Left lobe of liver (tissue), 2 donors: ENCODE measurements around the gene TSHZ2. TPM values are rescaled to one million over a fixed set of nuclear protein-coding genes. Genes with fewer than 3 reads are reported as not detected.

ENCODE experiments used
- ATAC-seq: fragments of 200-7000 bp; cut with Tn5 transposase; one replicate; pipeline ENCODE4 v1.9.1; 2020; ENCODE audit warnings: mild to moderate bottlenecking, moderate library complexity
- DNase-seq: peaks from one replicate; pipeline ENCODE4 v3.0.0-alpha.2; 2020; ENCODE audit warnings: low spot score
- total RNA-seq: library from RNA; stranded (reverse); gene quantifications from one replicate; pipeline ENCODE4 v1.2.1, GENCODE V29; 2021
- donor health status: DM: no; HTN: no; CAD: no; lungs with moderate emphysema.
- donor health status: DM: no; HTN: yes; CAD: no.

TSHZ2 gene
- total RNA-seq, 1 donor from 2014 or later = 19.0 TPM

DNA sequence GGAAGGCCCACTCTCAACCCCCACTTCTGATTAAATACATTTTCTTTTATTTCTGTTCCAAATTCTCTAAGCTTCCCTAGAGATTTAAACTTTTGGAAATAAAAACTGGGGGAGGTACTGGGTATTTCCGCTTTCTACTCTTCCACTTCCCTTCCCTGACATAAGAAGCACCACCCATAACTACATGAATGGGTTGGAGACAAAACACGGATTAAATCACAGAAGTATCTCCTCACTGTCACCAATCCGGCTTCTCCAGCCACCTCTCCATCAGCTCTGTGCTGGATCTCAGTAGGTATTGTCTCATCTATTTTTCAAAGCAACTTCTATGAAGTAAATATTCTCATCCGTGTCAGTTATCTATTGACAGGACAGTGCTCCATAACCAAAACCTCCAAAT, 150.7 kb downstream of the TSHZ2 start:
- DNase-seq = no peak

DNA sequence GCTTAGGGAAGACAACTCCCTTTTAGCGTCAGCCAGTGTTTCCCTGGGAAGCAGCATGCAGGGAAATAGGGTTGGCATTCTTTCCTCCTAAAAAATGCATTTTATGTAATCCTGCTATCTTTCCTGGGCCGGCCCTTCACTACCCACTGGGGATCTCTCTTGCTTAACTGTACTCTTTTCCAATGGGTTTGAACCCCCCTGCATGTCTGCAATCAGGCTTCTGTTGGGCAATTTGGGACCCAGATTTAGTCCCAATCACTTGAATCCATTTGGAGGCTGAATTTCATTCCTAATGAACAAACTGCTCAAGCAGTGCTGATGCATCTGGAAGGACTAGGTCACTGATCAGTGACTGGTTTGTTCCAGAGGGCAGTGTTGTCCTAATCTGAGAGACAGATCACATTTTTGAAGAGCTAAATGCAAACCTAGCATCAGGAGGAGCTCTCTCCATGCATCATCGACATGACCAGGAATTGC, 152.0 kb downstream of the TSHZ2 start:
- ATAC-seq = peak; percentile 58
- no peak for DNase-seq

More for the DNA sequence above, 150.7 kb downstream of the TSHZ2 start:
- ATAC-seq = no peak

DNA sequence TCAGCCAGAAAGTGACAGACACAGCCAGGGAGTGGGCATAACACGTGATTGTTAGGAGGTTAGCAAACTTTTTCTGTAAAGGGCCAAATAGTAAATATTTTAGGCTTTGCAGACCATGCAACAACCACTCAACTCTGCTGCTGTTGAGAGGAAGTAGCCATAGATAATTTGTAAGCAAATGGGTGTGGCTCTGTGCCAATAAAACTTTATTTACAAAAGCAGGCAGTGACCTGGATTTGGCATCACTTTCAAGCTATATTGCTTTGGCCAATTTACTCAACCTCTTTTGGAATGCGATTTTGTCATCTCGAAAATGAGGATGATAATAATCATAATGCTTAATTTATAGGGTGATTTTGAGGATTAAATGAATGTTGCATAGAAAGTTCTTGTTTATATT, 152.6 kb downstream of the TSHZ2 start:
- peak; percentile 22 for ATAC-seq

DNA sequence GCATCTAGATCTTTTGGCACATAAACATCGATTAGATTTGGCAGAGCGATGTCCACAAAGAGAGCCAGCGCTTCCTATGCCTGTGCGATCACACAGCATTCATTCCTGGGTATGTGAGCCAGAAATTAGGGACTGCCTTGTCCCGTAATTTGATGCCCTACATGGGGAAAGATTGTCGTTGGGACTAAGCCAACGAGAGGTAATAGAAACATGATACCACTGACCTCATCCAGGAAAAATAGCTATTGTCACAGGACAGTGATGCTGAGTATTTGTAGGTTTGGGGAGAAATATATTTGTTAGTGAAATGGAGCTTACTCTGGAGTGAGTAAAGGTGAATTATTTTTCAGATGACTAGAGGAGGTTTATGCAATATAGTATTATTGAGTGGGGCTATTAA, 154.0 kb downstream of the TSHZ2 start:
- DNase-seq (no peak), ATAC-seq (no peak)

More for the DNA sequence above, 152.6 kb downstream of the TSHZ2 start:
- no peak for DNase-seq

DNA sequence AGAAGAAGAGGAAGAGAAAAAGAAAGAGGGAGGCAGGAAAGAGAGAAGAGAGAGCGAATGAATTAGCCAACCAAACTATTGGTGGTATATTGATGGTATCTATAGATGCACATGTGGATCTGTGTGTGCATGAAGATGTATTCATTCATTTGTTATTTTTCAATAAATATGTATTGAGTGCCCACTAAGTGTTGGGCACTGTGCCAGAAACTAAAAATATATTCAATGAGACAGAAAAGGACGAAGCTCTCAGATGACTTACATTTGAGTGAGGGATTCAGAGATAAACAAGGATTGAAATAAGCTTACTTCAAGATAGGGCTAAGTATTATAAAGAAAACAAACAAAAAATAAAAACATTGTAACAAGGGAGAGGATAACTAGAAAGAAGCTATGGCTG, 154.9 kb downstream of the TSHZ2 start:
- ATAC-seq = no peak
- no peak for DNase-seq

DNA sequence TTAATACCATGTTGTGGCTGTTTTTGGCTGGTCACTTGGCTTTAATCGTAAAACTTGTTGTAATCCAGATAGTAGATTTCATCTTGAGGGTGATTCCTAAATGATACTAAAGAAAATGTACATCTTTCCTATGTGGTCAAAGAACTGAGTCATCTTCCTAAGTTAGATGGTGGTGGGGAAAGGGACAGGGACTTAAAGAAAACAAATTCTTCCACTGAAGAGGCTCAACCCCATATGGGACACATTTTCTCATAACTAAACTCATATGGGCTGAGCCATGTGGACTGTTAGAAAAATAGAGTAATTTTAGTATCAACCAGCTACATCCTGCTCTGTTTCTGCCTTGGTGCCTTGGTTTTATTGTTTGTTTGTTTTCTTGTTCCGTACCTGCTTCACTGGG, 155.8 kb downstream of the TSHZ2 start:
- no peak for ATAC-seq
- no peak for DNase-seq

DNA sequence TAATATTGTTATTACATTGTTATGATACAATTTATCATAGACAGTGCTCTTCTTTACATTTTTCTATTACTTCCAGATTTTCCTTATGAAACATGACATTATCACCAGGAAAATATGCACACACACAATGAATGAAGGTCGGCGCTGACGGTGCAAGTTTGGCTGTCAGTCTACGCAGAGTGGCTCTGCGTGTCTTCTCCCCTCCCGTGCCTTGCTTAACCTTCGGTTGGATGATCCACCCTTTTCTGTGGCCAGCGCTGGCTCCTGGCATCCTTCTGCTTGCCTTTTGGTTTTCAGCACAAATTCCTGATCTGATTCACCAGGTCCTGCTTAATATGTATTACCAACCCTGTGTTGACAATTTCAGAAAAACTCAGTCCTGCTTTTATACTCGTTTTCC, 157.4 kb downstream of the TSHZ2 start:
- no peak for ATAC-seq
- no peak for DNase-seq

DNA sequence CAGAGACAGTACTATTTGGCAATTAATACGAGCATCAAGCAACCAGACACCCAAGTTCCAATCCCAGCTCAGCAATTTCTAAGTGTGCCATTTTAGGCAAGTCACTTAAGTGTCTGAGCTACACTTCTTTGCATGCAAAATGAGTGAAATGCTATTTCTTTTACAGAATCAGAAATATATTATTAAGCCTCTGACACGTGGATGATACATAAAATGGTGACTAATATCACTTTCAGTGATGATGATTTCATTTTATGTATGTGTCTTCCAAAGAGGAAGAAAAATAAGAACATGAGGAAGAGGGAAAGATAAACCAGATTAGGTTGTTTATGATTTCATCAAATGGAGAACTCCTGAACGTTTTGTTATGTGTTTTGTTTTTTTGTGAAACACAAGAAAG, 158.6 kb downstream of the TSHZ2 start:
- ATAC-seq (no peak), DNase-seq (no peak)

DNA sequence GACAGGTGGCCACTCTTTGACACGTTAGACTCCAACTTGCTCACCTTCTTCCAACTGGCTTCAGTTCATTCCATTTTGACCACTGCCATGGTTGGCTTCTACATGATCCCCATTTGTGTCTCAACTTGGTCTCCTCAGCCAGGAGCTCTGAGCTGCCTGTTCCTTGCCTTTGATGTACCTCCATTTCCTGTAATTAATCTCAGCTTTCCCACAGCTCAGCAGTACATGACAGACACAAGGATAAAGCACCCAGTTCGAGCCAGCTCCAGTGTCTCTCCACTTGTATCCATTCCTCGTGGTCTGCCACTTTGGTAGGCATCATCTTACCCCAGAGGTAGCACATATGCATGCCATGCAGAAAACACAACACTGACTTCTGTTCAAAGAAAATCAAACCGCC, 161.0 kb downstream of the TSHZ2 start:
- ATAC-seq (no peak), DNase-seq (no peak)

DNA sequence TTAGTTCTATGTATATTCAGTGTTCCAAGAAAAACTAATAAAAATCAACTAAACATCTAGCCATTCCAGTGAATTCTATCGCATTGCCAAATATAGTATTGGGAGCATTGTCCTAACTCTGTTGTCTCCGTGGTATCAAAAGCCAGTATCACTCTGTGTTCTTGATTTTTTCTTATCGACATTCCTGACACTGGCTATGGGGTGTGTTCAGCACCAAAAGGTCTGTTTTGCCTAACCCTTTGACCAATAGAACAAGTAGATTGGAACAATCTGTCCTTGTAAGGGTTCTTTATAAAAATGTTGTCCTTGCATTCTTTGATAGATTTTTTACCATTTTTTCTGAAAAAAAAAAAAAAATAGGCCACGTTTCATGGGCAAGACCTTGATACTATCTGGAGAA, 161.5 kb downstream of the TSHZ2 start:
- ATAC-seq = no peak
- no peak for DNase-seq

DNA sequence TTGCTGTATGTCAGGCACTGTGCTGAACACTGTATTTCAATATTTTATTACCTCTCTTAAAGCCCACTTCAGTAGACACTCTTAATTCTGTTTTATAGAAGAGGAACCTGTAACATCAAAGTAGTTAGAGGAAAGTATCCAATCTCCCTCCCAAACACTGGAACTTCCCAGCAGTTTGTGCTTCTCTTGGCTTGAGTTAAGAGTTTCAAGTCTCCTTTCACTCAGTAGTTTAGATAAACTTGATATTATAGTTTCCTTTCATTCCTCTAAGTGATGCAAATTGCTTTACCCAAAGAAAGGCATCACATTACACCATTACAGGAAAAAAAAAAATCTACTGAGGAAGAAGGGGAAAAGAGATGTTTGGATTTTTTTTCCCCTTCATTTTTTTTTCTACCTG, 164.3 kb downstream of the TSHZ2 start:
- no peak for ATAC-seq
- no peak for DNase-seq

DNA sequence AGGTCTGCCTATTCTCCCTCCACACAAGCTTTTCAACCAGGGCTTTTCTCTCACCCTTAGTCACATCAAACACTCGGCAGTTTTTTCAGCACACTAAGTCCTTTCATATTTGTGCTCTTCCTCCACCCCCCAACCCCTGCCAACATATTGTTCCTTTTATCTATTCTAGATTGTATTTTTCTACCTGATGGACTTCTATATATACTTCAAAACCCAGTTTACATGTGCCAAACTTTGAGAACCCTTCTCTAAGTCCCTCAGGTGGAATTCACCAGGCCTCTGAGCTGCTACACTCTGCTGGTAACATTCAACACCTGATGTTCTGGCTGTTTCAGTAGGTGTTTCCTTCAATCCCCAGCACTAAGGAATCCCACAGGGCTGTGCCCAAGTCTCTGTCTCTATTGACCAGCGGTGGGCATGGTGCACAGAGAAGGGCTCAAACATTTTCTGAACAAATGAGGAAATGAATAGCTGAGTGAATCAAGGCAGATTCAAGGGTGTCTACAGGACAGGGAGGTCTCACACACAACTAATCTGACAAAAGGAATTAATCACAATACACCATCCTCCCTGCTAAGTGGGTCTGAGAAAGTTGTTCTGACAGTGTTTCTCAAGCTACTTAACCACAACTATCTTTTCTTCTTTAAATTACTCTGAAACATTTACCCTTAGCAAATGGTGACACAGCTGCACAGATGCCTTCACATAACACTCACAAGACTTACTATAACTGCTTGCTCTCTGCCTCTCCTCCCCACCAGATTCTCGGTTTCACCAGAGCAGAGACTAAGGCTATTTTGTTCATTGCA, 166.5 kb downstream of the TSHZ2 start:
- no peak for ATAC-seq
- DNase-seq = no peak

DNA sequence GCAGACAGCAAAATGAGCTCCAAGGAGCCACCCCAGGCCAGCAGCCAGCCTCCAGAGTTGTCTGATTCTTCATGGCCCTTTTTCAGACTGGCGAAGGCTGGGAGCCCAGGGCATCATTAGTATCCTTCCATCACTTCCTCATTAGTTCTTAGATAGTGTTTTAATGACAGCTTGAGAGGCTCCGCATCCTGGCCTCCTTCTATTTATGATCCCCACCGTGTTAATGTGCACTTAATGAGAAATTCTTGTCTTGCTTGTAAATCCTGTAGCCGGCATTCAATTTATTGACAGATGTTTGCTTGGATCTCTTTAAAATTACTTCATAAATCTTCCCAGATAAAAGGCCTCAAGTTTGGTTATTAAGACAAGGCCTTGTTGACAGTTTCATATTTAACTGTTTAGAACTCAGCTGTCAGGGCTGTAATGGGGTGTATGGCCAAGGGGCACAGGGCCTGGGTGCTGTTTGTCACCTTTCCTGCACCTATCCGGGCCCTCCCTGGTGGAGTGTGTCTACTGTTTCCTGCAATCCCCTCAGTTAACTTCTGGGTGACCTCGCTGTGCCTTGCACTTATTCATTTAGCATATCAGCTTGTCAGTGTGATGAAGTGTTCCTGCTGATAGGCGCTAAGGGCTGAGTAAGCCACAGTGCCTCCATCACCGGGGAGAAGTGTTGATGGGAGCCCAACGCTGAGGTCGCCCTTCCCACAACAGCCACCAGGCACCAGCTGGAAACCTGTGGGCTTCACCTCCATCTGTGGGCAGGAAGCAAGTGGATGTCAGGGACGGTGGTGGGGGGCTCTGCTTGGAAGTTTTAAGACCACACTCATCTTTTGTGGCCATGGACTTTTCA, 169.3 kb downstream of the TSHZ2 start:
- DNase-seq (no peak), ATAC-seq (no peak)

DNA sequence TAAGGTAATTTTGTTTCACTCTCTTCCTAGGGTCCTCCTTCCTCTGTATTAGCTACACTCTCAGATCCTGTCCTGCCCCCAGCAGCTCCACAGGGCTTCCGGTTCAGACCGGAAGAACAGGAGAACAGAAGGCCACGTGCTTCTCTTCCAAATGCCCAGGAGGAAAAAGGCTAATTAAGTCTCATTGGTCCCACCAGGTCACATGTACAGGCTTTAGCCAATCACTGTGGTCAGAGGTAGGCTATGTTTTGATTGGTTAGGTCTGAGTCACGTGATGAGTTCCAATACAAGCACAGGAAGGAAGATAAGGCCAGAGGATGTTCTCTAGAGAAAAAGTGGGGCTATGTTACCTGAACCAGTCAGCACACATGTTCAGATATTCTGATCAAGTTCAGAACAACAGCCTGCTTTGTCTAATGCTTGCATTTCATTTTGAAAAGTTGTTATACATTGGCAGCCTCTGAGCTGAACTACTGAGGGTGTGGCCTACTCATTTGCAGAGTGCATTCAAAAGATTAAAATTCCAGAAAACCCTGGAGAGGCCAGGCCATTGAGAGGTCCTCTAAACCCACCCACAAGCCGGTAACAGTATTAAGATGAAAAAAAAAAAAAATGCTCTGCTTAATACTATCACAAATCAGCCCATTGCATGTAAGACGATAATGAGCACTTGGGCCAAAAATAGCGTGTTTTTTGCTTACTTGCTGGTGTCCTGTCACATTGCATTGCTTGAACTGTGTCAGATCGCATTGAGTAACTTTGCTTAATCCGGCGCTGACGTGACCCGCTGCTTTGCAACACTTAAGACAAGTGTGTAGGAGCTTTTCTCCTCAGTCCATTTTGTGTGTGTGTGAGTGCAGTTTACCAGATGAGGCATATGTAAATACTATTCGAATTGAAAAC, 170.3 kb downstream of the TSHZ2 start:
- DNase-seq (no peak), ATAC-seq (no peak)

DNA sequence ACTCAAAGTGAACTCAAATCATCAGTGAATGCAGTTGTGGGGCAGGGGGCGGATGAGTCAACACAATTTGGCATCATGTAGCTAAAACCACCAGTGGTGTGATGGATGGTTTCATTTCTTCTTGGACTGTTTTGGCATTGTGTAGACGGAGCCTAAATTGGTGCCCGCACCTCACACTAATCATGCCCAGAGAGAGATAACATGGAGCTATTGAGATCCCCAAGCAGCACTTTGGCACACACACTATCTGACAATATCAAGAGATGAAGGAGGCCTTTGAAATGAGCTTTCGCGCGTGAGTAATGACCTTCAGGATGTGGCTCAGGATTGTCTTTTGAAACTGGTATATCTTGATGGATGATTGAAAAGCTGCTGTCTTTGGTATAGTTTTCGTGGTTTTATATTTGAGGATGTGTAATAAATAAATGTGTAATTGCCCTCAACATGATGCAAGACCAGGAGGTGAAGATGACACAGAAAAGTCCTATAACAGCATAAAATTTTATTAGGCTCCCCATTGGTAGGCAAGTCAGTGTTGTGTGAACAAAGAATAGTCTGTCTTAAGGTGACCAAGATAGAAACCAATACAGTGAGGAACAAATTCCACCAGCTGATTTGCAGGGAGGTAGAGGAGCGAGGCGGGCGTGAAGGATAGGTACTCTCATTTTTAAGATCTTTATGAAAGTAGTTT, 174.2 kb downstream of the TSHZ2 start:
- ATAC-seq (no peak), DNase-seq (no peak)

DNA sequence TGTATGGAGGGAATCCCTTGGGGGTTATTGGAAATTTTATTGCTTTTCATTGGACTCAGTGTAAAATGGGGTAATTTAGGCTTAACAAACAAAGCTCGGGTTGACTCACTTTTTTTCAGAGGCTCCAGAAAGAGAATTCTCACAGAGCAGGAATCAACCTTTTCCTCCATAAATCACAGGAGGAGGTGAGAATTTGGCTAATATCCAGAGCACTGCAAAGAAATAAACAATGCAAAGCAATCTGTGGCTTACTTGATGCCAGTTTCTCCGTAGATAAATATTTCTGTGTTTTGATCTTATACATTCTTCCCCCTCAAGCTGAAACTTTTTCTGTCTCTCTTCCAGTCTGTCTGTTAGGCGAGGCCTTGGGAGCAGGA, 176.6 kb downstream of the TSHZ2 start:
- no peak for DNase-seq
- ATAC-seq = no peak

DNA sequence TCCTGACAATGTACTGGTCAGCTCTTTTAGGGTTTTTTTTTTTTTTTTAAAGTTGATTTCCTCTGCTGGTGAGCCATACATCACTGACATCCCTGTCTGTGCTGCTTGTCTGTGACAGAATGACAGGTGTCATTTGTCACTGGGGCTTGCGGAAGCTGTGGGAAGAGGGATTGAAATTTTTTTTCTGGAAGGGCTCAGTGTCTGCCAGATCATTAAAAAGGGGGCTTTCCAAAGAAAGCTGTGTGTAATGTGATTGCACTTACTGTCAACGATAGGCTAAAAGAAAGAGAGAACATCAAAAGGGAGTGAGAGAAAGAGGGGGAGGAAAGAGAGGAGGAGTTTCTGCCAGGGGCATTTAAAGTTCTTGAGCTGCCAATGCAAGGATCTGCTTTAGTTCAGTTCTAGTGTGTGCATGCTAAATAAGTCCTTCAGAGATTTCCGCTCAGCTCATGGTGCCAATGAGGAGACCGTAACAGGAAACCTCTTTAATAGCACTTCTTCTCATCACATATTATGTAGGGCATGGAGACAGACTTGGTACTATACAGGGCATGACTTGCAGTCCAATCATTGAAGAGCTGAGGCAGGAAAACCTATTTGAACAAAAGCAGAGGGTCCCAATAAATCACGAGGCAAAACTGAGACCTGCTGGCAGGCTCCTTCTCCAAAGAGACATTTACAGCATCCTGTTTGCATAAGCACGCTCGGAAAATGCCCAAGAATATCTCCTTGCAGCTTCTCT, 177.2 kb downstream of the TSHZ2 start:
- ATAC-seq (no peak), DNase-seq (no peak)

DNA sequence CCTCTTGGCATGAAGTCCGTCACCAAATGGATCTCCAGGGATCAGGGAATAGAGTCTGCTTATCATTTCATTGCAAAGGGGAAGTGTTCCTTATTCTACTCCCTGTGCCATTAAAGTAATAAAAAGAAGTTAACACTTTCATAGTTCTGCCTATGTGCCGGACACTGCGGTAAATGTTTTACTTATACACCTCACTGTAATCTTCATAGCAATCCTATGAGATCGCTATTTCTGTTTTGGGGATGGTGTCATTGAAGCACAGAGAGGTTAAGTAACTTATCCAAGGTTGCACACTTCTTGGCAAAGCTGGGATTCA, 177.7 kb downstream of the TSHZ2 start:
- no peak for ATAC-seq

DNA sequence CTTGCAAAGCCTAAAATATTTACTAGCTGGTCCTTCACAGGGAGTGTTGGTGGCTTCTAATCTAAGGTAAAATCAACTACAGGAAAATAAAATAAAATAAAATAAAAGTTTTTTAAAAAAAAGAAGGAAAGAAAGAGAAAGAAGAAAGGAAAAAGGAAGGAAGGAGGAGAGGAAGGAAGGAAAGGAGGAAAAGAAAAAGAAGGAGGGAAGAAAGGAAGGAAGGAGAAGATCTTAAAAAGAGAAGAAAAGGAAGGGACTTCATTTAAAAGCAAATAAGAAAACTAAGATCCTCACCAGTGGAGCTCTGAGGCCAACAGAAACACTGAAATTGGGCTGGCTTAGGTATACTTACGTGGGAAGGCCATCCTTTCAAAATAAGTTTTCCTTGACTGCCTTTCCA, 178.4 kb downstream of the TSHZ2 start:
- DNase-seq = no peak
- no peak for ATAC-seq

More for the DNA sequence above, 177.7 kb downstream of the TSHZ2 start:
- DNase-seq = no peak

DNA sequence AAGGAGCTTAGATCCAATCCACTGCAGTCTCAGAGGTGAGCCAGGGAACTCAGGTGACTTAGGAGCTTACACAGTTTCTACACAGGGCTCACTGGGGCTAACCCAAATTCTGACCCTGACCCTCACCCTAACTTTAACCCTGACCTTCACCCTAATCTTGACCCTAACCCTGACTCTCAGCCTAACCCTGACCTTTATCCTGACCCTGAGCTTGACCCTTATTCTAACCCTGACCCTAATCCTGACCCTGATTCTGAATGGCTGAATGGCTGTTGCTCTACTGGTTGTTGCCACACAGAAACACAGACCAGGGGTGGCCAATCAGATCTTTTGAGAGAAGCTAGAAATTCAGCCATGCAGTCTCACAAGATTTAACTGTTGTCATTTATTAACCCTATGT, 180.1 kb downstream of the TSHZ2 start:
- no peak for ATAC-seq
- DNase-seq = no peak
